Right atrium auricular region (tissue), 2 donors: ENCODE results near the gene JSRP1. TPM values are rescaled to one million over a fixed set of nuclear protein-coding genes. Genes with fewer than 3 reads are reported as not detected.

ENCODE experiments used
- DNase-seq: peaks from one replicate; pipeline ENCODE4 v3.0.0-alpha.2; 2019; ENCODE audit warnings: low spot score
- H3K27ac ChIP-seq, 2 donors: fragments of 200-600 bp; sonication (generic); 1 replicate in 1 of 2; 2 replicates in 1 of 2; pipeline ENCODE4 v1.5.1; 2016 to 2019
- H3K27me3 ChIP-seq, 2 donors: fragments of 200-600 bp; sonication (generic); one replicate each; pipeline versions ENCODE4 v1.5.1 to v1.6.0; 2017 to 2019
- H3K36me3 ChIP-seq: fragments of 200-600 bp; sonication (generic); one replicate; pipeline ENCODE4 v1.5.1; 2016
- H3K4me1 ChIP-seq, 2 donors: fragments of 200-600 bp; sonication (generic); one replicate each; pipeline versions ENCODE4 v1.5.1 to v1.6.0; 2017 to 2019
- H3K4me3 ChIP-seq, 2 donors: fragments of 200-600 bp; sonication (generic); 1 replicate in 1 of 2; 2 replicates in 1 of 2; pipeline ENCODE4 v1.5.1; 2017 to 2019; ENCODE audit warnings: mild to moderate bottlenecking in 1 of 2, moderate library complexity in 1 of 2
- H3K9me3 ChIP-seq, 2 donors: fragments of 200-600 bp; sonication (generic); one replicate each; pipeline ENCODE4 v1.5.1; 2019
- total RNA-seq, 2 donors: library from RNA; depleted of rRNA; stranded (reverse); fragments of >200 nt; gene quantifications; one replicate each; pipeline ENCODE4 v1.1.0, GENCODE V29; 2016
- TF ChIP-seq, protein P1 (sequence below), 2 donors: fragments of 200-600 bp; sonication (generic); IDR thresholded peaks; one replicate each; pipeline ENCODE4 v1.5.1; 2019; ENCODE audit warnings: antibody characterized with exemption in 2 of 2

JSRP1 gene
- total RNA-seq, 2 donors from 2014 or later = 0.39 TPM; not detected in 1

DNA sequence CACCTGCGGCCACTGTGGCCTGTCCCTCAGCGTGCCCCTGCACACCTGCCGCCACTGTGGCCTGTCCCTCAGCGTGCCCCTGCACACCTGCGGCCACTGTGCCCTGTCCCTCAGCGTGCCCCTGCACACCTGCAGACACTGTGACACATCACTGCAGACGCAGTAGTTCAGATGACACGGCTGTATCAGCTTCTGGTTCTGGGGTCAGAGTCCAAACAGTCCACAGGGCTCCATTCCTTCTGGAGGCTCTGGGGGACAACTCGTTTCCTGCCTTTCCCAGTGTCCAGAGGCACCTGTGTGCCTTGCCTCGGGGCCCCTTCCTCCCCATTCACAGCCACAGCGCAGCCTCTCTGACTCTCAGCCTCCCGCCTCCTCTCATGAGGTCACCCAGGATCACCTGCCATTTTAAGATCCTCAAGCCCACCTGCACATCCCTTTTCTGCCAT, 14.1 kb downstream of the JSRP1 start:
- Histone ChIP-seq H3K4me3 (no peak overlapping the region), H3K27ac (no peak overlapping the region), H3K36me3 (peaks cover 39% of the 10 kb centered on the region), H3K9me3 (no peaks in the 10 kb centered on the region), H3K4me1 (peaks cover 5 to 61% of the 10 kb centered on the region in 2 donors), H3K27me3 (no peaks in the 10 kb centered on the region)
- no peak for DNase-seq
- TF ChIP-seq, protein P1, sequence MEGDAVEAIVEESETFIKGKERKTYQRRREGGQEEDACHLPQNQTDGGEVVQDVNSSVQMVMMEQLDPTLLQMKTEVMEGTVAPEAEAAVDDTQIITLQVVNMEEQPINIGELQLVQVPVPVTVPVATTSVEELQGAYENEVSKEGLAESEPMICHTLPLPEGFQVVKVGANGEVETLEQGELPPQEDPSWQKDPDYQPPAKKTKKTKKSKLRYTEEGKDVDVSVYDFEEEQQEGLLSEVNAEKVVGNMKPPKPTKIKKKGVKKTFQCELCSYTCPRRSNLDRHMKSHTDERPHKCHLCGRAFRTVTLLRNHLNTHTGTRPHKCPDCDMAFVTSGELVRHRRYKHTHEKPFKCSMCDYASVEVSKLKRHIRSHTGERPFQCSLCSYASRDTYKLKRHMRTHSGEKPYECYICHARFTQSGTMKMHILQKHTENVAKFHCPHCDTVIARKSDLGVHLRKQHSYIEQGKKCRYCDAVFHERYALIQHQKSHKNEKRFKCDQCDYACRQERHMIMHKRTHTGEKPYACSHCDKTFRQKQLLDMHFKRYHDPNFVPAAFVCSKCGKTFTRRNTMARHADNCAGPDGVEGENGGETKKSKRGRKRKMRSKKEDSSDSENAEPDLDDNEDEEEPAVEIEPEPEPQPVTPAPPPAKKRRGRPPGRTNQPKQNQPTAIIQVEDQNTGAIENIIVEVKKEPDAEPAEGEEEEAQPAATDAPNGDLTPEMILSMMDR (IDR thresholded peaks at IDR 0.05) = no peak

DNA sequence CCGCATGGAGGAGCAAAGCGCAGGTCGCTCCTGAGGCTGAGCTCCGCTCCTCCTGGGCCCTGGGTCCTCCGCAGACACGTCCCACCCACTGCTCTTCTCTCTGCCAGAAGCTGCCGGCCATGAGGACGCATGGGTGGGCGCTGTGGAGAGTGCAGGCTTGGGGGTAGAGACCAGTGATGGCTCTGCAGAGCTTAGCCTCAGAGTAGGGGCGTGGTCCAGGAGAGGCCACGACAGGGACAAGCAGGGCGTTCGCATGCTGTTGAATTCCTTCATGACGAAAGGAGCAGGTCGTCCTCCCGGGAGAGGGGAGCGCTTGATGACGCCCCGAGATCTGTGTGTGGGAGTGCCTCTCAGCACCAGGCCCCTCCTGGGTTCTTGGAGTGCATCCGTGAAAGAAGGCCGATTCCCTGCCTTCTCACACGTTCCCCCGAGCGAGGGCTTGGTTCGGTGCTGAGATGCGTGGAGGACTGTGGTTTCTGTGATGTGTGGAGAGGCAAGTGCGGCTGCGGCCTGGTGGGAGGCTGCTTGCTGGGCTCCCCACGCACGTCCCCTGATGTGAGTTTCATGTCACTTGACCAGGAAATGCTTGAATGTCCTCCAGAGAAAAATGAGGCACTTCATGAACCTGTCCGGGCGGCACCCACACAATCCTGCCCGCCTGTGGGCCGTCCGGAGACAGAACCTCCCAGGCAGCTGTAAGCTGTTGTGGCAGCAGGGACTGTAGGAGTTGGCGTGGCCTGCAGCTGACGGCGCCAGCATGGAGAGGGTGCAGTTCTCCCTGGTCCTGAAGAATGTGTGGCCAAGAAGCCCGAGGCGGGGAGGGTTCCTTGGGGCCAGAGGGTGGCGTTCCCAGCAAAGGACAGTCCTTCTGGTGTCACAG, 15.1 kb downstream of the JSRP1 start:
- H3K27ac ChIP-seq = no peak overlapping the region
- TF ChIP-seq, protein P1 (IDR thresholded peaks at IDR 0.05) = no peak
- no peak for DNase-seq
- peaks cover 5 to 55% of the 10 kb centered on the region in 2 donors for H3K4me1 ChIP-seq
- H3K9me3 ChIP-seq = no peaks in the 10 kb centered on the region
- H3K4me3 ChIP-seq = no peak overlapping the region
- H3K36me3 ChIP-seq = peaks cover 29% of the 10 kb centered on the region
- H3K27me3 ChIP-seq = no peaks in the 10 kb centered on the region

DNA sequence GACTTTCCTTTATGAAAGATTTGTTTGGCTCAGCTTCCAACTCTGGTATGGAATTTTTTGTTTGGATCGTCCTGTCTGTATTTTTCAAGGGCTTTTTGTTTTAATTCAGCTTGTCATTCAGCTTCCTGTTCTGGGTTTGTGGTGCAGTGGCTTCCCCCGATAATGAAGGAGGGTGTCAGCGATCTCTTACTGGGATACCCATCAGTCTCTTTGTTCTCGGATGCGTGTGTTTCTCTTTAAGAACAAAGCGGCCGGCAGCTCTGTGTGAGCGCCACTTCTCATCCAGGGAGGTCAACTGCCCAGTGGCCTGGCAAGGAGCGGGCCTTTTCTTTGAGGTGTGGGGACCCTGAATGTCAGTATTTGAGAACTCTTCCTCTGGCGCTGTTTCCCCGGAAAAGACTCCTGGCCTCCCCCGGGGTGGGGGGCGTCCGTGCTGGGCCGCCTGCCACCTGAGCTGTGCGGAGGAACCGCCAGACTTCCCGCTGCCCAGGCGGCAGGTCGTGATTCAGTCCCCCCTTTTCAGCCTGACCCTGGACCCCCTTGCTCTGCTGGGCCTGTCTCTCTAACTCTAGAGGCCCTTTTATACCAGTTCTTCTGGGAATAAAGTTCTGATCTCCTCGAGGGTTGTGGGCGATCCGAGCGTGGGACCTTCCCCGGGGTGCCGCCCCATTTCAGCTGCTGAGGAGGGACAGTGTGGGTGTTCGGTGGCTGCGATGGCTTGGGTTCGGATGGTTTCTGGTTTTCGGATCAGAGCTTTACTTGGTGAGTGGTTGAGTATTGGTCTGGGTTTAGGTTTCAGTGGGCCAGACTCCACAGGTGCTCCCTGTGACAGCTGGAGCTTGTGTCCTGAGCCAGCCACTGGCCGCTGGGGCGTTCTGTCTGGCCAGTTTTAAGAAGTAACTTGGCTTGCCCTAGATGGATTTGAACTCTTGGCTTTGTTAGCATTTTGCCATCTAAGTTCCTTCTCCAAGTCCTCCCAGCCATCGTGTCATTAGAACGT, 16.1 kb downstream of the JSRP1 start:
- peak; percentile 72 for DNase-seq
- H3K4me3 ChIP-seq = peak overlapping the region; percentile 25 to 43
- H3K27ac ChIP-seq = peak overlapping the region; percentile 32 to 71
- no peaks in the 10 kb centered on the region for H3K9me3 ChIP-seq
- H3K36me3 ChIP-seq = peaks cover 18% of the 10 kb centered on the region
- TF ChIP-seq, protein P1 (IDR thresholded peaks at IDR 0.05) = no peak
- H3K4me1 ChIP-seq = peaks cover 5 to 59% of the 10 kb centered on the region in 2 donors
- no peaks in the 10 kb centered on the region for H3K27me3 ChIP-seq

DNA sequence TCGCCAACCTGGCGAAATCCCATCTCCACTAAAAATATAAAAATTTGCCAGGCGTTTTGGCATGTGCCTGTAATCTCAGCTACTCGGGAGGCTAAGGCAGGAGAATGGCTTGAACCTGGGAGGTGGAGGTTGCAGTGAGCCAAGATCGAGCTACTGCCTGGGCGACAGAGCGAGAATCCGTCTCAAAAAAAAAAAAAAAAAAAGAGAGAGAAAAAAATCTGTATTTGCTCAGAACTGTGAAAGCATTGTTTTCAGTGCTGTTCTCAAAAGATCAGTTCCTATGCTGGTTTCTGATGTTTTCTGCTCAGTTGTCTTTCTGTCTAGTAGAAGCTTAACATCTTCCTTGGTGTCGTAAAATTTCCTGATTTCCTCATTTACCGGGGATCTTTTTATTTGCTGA, 17.0 kb downstream of the JSRP1 start:
- Histone ChIP-seq H3K27ac (peak overlapping the region; percentile 32 to 71), H3K4me3 (no peak overlapping the region)

DNA sequence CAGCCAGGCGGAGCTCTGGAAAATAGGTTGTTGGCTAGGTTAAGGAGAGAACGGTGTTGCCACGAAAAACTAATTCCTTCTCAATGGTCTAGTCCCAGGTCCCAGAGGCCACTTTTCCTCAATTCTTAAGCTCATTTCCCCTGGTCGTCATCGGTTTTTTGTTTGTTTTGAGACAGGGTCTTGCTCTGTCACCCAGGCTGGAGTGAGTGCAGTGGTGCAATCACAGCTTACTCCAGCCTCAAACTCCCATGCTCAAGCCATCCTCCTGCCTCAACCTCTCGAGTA, 18.4 kb downstream of the JSRP1 start:
- Histone ChIP-seq H3K4me1 (peaks cover 5 to 75% of the 10 kb centered on the region in 2 donors), H3K27ac (no peak overlapping the region), H3K36me3 (peaks cover 13% of the 10 kb centered on the region), H3K27me3 (no peaks in the 10 kb centered on the region), H3K9me3 (no peaks in the 10 kb centered on the region), H3K4me3 (peak overlapping the region in 1 of 2 donors; percentile 96)
- TF ChIP-seq, protein P1 (IDR thresholded peaks at IDR 0.05) = no peak
- DNase-seq = no peak

More for the DNA sequence above, 17.0 kb downstream of the JSRP1 start:
- Histone ChIP-seq H3K4me1 (peaks cover 5 to 68% of the 10 kb centered on the region in 2 donors), H3K36me3 (peaks cover 9% of the 10 kb centered on the region), H3K27me3 (no peaks in the 10 kb centered on the region), H3K9me3 (no peaks in the 10 kb centered on the region)
- no peak for DNase-seq
- TF ChIP-seq, protein P1 (IDR thresholded peaks at IDR 0.05) = no peak
